ENCODE data around the gene CSH1.

Gene CSH1

DNA sequence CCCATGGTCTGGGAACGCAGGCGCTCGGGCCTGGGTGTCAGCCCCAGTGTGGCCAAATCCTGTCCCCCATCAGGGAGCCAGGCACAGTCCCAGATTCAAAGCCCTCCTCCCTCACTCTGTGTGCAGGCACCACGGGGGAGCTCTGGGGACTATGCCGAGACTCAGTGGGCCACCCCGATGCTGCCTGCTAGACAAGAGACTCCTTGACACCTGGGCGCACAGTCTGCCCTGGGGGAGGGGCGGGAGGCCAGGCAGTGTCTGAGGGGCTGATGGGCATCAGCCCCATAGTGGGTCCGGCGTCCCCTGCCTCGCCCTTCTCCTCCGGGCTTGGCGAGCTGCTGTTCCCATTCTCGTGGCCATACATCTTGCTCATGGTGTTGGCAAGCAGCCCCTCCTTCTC is 44.2 kb upstream of the CSH1 start:
- FAIRE-seq (no peak), DNase-seq (ENCODE audit: insufficient read length, low spot score) (no peak)
- no peak for TF ChIP-seq CTCF (IDR thresholded peaks at IDR 0.05; ENCODE audit: insufficient read depth, missing control alignments)

GRCh38 chr17:63939884-63940283 is 43.5 kb upstream of the CSH1 start:
- DNase-seq (ENCODE audit: insufficient read length, low spot score): no peak
- no peak for TF ChIP-seq CTCF (IDR thresholded peaks at IDR 0.05; ENCODE audit: insufficient read depth, missing control alignments)
- FAIRE-seq: no peak

DNA sequence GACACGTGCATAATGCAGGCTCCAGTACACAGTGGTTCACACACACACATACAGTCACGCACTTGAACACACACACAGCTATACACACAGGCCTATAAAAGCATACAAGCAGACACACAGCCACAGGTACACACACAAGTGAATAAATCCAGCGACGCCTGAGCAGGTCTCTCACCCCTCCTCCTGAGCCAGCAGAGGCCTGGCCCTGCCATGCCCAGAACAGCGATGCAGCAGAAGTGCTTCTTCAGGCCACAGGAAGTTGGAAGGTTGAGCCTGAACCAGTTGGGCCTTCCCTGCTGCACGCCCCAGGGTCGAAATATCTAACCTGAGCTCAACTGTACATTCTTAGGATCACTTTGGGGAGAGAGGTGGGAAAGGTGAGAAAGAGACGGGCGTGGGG is 43.0 kb upstream of the CSH1 start:
- no peak for DNase-seq (ENCODE audit: insufficient read length, low spot score)
- no peak for TF ChIP-seq CTCF (IDR thresholded peaks at IDR 0.05; ENCODE audit: insufficient read depth, missing control alignments)
- no peak for FAIRE-seq

DNA sequence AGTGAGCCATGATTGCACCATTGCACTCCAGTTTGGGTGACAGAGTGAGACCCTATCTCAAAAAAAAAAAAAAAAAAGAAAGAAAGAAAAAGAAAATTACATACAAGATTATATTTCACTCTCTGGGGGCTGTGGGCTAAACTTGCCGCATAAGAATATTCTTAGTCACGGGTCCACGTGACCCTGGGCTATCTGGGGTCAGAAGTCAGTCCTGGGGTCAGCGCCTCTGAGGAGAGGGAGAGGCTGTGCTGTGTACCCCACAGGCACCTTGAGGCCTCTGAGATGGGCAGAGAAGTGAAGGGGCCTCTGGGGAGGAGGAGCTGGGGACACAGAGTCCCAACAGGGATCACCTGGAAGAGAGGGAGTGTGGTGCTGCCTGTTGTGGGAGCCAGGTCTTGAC is 41.5 kb upstream of the CSH1 start:
- DNase-seq (ENCODE audit: insufficient read length, low spot score) (no peak), FAIRE-seq (no peak)
- no peak for TF ChIP-seq CTCF (IDR thresholded peaks at IDR 0.05; ENCODE audit: insufficient read depth, missing control alignments)

GRCh38 chr17:63937319-63937718 is 40.9 kb upstream of the CSH1 start:
- DNase-seq (ENCODE audit: insufficient read length, low spot score) (no peak), FAIRE-seq (no peak)
- TF ChIP-seq CTCF (IDR thresholded peaks at IDR 0.05; ENCODE audit: insufficient read depth, missing control alignments): no peak

- FAIRE-seq (no peak), DNase-seq (ENCODE audit: insufficient read length, low spot score) (no peak)
- no peak for TF ChIP-seq CTCF (IDR thresholded peaks at IDR 0.05; ENCODE audit: insufficient read depth, missing control alignments)
These were observed 38.1 kb upstream of the CSH1 start for GRCh38 chr17:63934183-63935112.

DNA sequence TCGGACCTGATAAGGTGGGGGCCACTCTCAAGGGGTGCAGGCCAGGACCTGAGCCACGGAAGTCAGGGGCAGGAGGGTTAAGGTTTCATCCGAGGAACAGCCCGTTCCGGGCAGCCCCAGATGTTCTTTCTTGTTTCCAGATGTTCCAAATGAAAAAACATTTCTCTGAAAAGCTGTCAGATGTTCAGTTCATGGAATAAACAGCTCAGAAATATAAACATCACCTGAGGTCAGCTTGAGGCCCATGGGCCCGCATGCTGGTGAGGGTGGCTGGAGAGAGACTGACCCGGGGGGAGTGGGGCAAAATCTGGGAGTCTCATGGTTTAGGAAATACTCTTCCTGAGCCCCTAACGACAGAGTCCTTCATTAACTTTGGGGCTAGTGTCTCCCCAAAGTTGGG is 37.2 kb upstream of the CSH1 start:
- DNase-seq (ENCODE audit: insufficient read length, low spot score) (no peak), FAIRE-seq (no peak)
- no peak for TF ChIP-seq CTCF (IDR thresholded peaks at IDR 0.05; ENCODE audit: insufficient read depth, missing control alignments)

Data from D721Med (cell line).